Posterior vena cava (tissue), 2 donors: ENCODE results near the gene TSGA10IP. TPM values are rescaled to one million over a fixed set of nuclear protein-coding genes. Genes with fewer than 3 reads are reported as not detected.
A peak's percentile ranks its signal among the peaks of the same experiment; 100 is the strongest.

ENCODE experiments used
- DNase-seq: peaks from one replicate; pipeline ENCODE4 v3.0.0-alpha.2; 2020; ENCODE audit warnings: low spot score
- intact Hi-C, 2 donors: fragments of 100-400 bp; cut with DNase I; formaldehyde crosslinking; loops; one replicate each; pipeline versions ENCODE4 v1.14.1 to v1.14.2; 2022 to 2023
- total RNA-seq, 2 donors: library from RNA; stranded (reverse); fragmentation: NEBNext Ultra II Directional; extraction: Animal tissue kit (Norgen Biotek cat#: 25700); gene quantifications; one replicate each; pipeline ENCODE4 v1.2.1, GENCODE V29; 2021
- donor health status: DM: yes; HTN: yes; CAD: no.
- donor health status: DM: yes; HTN: yes; CAD: no.

Gene TSGA10IP
- total RNA-seq, 2 donors from 2014 or later: not detected

DNA sequence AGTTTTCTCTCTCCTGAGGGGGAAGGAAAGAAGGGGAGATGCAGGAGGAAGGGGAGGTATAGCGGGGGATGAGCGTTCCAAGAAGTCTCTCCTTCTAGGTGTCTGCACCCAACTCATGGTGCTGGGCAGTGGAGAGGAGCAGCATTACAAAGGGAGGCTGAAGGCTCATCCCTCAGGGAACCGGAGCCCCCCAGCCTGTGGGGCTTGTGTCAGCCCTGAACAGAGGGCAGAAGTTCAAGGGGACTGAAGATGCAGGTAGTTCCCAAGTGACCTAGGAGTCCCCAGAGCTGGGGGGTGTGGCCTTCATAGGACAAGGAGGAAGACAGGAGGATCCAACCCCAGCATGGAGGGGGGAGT is 28.2 kb upstream of the TSGA10IP start:
- no peak for DNase-seq
- intact Hi-C loops: no loop called here

DNA sequence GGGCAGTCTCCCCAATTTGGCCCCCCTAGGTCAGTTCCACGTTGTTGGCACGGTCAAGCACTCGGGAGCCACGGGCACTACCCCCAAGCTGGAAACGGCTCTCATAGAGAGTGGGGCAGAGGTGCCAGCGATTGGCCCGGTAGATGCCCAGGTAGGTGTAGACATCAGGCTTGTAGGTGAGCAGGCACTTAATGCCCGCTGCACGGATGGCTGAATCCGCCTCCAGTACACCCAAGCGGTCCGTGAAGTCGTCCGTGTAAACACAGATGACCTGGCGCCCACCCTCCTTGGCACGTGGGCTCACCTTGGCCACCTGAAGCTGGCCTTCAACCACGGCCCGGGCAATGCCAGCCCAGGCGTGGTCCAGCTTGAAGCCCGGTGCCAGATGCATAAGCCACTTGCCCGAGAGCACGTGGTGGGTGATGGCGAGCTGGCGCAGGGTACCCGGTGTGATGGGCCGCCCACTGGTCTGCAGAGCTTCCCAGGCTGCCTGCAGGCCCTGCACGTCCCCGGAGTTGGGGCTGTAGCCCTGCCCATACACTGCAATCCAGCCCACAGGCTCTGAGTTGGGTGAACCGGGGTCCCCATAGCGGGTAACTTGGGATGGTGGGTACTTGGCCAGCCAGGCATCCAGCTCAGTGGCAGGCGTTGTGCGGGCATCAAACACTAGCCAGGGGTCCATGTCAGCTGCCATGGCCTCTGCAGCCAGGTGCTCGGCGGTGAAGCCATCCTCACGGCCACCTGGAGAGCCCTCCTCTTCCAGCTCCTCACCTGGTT is 27.7 kb upstream of the TSGA10IP start:
- intact Hi-C loops: no loop called here
- peak; percentile 78 for DNase-seq

DNA sequence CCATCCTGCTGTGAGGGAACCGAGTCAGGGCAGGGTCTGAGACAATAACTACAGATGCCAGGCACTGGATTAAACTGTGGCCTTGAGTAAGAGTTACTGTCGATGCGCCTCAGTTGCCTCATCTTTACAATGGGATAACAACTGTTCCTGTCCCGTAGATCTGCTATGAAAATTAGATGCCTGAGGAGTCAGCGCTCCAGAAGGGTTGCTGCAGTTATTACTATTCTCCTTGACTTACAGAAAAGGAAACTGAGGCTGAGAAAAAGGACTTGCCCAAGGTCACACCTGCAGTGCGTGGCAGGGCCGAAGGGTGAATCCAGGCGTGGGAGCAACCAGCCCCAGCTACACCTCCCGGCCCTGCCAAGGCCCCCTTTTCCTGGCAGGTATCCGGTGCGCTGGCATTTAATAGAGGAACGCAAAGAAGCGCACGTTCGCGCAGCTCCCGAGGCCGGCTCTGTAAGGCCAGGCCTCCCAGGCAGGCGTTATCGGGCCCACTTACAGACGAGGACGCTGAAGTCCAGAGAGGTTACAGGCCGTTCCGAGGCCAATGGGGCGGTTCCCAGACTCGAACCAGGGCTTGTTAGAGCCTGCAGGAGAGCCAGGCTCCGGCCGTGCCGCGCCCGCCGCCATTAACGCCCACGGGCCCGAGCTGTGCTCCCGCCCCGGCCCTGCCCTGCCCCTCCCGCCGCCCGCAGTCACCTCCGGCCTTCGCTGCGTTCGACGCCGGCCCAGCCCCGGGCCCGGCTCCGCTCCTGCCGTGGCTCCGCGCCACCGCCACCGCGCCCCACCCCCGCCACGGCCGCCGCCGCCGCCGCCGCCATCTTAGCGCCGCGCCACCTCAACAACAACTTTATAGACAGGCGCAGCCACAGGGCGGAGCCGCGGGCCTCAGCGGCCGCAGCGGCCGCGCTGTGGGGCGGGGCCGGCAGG is 26.8 kb upstream of the TSGA10IP start, which contains the start of gene C11orf68:
Gene C11orf68 (minus strand): TSS at position 852 of the 930 bp plus-strand sequence. CDS start 31 bp downstream, at position 821.
- intact Hi-C loops: no loop called here
- no peak for DNase-seq

DNA sequence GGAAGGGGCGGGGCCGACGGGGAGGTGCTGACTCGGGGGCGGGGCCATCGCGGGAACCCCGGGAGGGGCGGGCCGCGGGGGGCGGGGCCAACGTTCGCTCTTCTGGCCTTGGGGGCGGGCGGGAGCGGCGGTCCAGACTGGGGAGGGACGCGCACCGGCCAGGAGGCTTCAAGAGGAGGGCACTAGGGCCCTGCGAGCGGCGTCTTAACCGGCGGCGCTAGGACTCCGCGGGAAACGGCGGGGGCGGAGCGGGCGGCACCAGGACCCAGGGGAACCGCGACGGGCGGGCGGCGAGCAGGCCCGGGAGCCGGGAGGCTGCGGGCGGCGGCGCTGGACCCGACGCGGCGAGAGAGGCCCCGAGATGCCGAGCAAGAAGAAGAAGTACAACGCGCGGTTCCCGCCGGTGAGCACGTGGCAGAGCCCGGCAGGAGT is 26.1 kb upstream of the TSGA10IP start, which contains the start of gene DRAP1:
Gene DRAP1 (plus strand): TSS at position 286 of the 432 bp plus-strand sequence. CDS start 76 bp downstream, at position 362.
- intact Hi-C loops: no loop called here
- peak; percentile 100 for DNase-seq

DNA sequence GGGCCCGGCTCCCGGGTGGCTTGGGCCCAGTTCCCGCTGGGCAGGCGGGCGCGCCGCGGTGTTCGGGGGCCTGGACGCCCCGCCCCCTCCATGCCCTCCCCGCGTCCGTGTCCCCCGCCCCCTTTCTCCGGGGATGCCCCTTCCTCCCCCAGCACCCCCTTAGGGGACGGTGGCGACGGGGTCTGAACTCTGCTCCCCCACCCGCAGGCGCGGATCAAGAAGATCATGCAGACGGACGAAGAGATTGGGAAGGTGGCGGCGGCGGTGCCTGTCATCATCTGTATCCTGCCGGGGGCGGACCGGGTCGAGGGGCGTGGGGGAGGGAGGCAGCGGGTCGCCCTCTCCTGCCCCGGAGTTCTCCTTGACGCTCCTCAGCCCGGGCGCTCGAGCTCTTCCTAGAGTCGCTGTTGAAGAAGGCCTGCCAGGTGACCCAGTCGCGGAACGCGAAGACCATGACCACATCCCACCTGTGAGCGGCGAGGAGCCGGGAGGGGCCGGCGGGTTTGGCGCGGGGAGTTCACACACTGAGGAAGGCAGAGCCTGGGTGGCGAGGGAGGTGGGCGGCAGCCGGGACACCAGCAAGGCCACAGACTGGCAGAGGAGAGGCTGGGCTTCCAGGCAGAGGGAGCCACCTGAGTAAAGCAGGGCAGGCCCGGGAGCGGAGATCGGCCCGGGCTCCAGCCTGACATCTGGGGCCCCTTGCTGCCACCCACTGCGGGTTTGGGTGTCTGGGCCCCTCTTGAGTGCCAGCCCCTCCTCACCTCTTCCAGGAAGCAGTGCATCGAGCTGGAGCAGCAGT is 25.5 kb upstream of the TSGA10IP start:
- intact Hi-C loops: loop anchor here in 1 of 2 donors (5.0 kb wide), 2 partner anchors 43 to 58 kb away; partner anchors contain the start of gene SART1
- DNase-seq: no peak

DNA sequence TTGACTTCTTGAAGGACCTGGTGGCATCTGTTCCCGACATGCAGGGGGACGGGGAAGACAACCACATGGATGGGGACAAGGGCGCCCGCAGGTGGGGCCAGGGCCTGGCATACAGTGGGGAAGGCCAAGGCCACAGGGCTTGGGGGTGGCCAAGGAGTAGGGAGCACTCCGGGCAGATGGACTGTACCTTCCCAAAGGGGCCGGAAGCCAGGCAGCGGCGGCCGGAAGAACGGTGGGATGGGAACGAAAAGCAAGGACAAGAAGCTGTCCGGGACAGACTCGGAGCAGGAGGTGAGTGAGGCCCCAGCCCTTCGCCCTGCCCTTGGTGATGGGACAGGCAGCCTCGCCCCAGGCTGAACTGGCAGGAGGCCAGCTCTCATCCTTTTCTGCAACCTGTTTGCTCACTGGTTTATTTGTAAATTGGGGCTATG is 24.9 kb upstream of the TSGA10IP start:
- intact Hi-C loops: loop anchor here in 1 of 2 donors (5.0 kb wide), 2 partner anchors 42 to 57 kb away; partner anchors contain the start of gene SART1
- peak; percentile 77 for DNase-seq

DNA sequence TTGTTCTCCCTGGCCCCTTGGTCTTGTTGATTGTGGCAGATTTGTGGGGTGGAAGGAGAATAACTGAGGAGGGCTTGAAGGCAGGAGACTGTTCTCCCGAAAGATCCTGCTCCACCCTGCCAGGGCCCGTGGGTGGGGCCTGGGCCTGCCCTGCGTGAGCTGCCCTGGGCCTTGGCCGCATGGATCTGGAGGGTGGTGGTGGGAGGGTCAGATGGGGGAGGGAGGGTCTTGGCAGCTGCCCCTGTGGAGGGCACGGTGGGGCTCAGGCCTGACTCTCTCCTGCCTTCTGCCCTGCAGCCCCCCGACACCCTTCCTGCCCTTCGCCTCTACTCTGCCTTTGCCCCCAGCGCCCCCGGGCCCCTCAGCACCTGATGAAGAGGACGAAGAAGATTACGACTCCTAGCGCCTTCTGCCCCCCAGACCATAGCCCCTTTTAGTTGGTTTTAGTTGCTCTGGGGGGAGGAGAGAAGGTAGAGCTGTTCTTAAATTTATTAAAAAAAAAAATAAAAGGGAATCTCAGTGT is 24.2 kb upstream of the TSGA10IP start:
- intact Hi-C loops: loop anchor here in 1 of 2 donors (5.0 kb wide), 2 partner anchors 41 to 56 kb away; partner anchors contain the start of gene SART1
- no peak for DNase-seq

DNA sequence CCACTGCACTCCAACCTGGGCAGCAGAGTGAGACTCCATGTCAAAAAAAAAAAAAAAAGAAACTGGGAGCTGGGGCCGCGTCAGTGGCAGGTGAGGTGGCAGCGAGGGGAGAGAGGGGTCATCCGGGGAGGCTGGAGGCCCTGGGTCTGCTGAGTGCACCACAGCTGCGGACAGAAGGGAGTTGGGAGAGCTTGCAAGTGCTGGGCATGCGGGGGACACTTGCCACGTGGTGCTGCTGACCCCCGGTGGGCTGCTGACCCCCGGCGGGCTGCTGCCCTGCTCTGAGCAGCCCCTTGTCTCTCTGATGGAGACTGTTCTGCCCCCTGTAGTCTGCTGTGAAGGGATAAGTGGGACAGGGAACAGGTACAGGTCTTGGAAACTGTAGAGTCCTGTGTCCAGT is 23.4 kb upstream of the TSGA10IP start:
- intact Hi-C loops: loop anchor here in 1 of 2 donors (5.0 kb wide), 2 partner anchors 40 to 55 kb away; partner anchors contain the start of gene SART1

DNA sequence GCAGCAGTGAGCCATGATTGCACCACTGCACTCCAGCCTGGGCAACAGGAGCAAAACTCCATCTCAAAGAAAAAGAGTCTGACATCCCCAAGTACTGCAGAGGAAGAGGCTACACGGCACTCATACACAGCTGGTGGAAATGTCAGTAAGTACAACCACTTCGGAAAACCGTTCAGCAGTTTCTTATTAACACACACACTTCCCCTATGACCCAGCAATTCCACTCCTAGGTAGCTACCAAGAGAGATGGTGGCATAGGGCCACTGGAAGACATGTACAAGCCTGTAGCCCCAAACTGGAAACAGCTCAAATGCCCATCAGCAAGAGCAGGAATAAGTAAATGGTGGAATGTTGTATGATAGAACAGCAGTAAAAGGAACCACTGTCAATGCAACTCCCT is 22.7 kb upstream of the TSGA10IP start:
- intact Hi-C loops: loop anchor here in 1 of 2 donors (5.0 kb wide), 2 partner anchors 40 to 55 kb away; partner anchors contain the start of gene SART1
- DNase-seq: no peak

More for the DNA sequence above, 23.4 kb upstream of the TSGA10IP start:
- DNase-seq: no peak

DNA sequence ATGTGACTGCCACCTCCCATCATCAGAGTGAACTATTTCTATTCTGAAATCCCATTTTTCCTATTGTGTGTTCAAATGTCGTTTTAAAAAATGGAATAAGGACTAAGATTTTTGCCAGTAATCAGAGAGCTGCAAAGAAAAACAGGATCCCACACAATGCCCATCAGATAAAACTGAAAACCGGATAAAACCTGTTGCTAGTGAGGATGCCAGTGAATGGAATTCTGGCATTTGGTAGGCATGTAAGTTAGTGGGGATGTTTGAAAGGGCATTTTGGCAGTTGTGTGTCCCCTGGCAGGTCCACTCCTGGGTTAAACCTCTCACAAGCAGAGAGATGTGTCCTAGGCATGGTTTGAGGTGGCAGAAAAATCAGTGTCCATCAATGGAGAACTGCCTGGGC is 19.9 kb upstream of the TSGA10IP start:
- no peak for DNase-seq
- intact Hi-C loops: no loop called here

DNA sequence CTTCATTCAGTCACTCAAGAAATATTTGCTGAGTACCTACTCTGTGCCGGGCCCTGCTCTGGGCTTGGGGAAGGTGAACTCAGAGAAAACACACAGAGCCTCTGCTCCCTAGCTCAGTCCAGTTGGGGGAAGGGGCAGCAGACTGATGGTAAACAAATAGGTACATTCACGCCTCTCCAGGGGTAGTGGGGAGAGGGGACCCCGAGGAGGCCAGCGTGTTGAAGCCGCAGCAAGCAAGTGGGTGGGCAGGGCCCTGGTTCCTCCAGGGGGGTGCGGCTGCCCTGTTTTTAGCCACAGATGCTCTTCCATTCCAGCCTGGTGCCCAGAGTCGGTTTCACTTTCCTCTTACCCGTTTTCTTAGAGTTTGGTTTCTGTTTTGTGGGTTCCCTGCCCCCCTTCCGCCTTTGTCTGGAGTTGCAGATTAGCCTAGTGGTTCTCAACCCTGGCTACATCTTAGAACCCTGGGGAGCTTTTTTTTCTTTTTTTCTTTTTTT is 17.3 kb upstream of the TSGA10IP start:
- peak; percentile 81 for DNase-seq
- intact Hi-C loops: no loop called here

DNA sequence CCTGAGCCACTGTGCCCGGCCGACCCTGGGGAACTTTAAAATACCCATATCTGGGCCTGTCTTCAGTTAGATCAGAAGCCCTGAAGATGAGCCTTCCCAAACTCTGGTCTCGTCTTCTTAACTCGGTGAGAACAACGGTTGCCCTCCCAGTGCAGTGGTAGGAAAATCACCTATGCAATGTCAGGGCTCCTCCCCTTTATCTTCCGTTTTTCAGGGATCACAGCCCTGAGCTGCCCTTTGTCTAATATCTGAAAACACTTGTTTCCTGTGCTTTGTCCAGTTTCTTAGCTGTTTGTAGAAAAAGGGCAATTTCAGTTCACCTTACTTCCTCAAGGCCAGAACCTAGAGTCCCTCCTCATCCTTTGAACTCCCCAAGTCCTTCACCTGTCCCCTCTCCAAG is 16.6 kb upstream of the TSGA10IP start:
- DNase-seq: no peak

DNA sequence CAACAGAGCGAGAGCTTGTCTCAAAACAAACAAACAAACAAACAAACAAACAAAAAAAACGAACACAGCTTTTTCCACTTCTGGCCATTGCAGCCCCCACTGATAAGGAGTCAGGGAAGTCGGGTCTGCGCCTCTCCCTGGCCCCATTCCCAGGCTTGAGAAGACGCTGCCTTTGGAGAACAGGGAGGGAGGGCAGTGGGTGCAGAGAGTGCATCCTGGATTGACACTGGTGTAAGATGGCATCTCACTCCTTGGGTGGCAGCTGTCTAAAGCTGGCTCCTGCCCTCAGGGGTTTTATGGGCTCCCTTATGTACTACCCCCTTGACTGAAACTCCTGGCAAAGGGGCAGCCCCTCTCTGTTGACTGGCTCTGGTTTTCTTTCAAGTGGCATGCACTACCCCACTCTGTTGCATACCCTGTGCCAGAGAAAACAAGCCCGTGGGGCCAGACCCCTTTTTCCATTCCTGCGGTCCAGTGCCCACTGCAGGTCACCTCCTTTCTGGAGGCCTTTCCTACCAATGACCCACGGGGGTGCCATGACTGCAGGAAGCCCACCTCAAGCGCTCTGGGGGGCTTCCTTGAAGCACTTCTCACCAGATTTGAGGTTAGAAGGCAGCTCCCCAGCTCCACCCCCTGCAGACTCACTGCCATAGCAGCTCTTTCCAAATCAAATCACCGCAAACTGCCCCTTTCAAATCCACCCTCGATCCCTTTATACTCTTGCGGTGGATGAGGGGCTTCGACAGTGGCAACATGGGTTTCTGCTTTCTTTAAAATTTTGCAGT is 13.3 kb upstream of the TSGA10IP start:
- intact Hi-C loops: no loop called here

More for the DNA sequence above, 16.6 kb upstream of the TSGA10IP start:
- intact Hi-C loops: no loop called here

DNA sequence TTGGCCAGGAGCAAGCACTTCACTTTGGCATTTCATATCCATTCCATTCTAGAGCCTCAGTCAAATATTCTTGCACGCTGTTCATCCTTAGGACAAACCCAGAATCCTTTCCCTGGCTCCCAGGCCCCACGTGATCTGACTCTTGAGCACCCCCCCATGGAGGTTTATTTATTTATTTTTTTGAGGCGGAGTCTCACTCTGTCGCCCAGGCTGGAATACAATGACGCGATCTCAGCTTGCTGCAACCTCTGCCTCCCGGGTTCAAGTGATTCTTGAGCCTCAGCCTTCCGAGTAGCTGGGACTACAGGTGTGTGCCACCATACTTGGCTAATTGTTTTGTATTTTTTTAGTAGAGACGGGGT is 12.7 kb upstream of the TSGA10IP start:
- DNase-seq: no peak
- intact Hi-C loops: no loop called here

More for the DNA sequence above, 13.3 kb upstream of the TSGA10IP start:
- DNase-seq: no peak

DNA sequence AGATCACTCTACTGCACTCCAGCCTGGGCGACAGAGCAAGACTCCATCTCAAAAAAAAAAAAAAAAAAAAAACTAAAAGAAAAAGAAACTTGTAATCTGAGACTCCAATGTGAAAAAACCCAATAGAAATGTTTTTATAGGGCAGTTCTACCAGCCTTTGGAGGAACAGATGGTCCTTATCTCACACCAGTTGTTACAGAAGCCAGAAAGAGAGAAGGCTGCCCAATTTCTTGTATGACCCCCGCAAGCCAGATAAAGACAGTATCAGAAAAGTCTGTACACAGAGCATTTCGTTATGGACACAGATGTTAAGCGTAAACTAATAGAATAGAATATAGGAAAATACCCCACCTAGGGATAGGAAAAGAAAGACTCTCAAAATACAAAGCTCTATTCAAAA is 11.3 kb upstream of the TSGA10IP start:
- DNase-seq: no peak
- intact Hi-C loops: no loop called here

DNA sequence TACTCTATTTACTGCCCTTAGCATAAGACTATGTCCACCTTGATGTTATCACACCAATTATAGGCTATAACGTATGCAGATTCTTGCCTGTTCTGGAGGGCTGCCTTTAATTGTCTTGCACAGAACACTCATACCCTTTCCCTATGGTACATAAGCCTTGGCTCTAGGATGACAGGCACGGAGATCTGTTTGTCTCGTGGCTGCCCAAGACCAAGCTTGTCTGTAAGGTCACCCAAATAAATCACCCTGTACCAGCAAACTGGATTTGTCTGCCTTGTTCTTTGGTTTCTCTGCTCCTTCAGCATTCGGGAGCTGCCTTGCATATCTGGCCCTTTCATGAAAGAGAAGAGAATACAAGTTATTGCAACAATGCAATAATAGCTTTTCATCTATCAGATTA is 7.5 kb upstream of the TSGA10IP start:
- DNase-seq: no peak
- intact Hi-C loops: no loop called here

DNA sequence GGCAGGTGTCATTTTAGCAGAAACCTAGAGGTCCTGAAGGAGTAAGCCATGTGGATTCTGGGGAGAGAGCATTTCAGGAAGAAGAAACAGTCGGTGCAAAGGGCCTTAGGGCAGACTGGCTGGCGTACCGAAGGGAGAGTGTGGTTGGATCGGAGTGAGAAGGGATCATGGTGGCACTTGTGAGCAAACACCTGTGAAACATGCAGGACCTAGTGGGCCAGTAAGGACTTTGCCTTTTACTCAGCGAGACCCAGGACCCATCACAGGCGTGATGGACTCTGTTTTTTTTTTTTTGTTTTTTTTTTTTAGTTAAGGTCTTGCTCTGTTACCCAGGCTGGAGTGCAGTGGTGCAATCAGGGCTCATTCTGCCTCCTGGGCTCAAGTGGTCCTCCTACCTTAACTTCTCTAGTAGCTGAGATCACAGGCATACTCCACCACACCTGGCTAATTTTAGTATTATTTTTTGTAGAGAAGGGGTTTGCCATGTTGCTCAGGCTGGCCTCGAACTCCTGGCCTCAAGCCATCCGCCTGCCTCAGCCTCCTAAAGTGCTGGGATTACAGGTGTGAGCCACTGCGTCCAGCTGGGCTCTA is 3.5 kb upstream of the TSGA10IP start:
- no peak for DNase-seq
- intact Hi-C loops: loop anchor here in 1 of 2 donors (5.0 kb wide), 1 partner anchor 1010 kb away; no protein-coding TSS in a partner anchor
